Amygdala (tissue), 56 donors: ENCODE data around the gene CELF1.

ENCODE experiments used
- DNase-seq, 56 donors: peaks; one replicate each; lab custom pipeline; 2025; lab: John Stamatoyannopoulos, UW

CELF1 gene

DNA sequence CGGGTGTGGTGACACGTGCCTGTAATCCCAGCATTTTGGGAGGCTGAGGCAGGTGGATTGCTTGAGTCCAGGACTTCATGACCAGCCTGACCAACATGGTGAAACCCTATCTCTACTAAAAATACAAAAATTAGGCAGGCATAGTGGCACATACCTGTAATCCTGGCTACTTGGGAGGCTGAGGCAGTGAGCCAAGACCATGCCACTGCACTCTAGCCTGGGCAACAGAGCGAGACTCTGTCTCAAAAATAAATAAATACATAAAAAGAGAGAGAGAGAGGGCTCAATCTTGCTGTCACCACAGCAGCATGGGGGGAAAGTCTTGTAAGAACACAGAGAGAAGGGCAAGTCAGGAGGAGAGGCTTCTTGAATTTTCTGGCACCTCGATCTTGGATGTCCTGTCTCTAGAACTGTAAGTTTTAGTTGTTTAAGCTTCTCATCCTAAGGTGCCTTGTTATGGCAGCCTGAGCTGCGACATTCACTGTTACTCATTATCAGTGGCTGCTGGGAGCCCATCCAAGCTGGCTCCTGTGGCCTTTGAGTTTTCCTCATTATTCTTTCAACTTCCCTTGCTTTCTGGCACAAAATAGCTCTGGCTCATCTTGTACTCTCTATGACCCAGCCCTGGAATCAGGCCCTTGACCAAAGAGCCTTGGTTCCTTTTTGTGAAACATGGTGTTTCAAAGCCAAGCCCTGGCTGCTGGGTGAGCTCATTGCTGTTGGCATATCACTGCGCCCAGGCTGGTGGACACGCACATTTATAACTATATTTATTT is 118.7 kb downstream of the CELF1 start:
- DNase-seq = peak in 9 of 56 donors; percentile 13 to 43 (median 34)

DNA sequence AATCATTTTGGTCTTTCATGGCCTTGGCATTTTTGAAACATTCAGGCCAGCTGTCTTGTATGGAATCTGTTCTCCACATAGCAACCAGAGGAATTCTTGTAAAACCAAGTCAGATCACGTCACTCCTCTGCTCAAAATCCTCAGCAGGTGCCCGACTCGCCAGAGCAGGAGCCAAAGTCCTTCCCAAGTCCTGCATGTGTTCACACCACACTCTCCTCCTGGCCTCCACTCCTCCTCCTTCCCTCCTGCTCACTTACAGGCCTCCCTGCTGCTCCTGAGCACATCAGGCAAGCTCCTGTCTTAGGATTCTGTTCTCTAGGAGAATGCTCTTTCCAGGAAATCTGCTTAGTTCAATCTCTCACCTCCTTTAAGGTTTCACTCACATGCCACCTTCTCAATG is 119.8 kb downstream of the CELF1 start:
- no peak for DNase-seq

DNA sequence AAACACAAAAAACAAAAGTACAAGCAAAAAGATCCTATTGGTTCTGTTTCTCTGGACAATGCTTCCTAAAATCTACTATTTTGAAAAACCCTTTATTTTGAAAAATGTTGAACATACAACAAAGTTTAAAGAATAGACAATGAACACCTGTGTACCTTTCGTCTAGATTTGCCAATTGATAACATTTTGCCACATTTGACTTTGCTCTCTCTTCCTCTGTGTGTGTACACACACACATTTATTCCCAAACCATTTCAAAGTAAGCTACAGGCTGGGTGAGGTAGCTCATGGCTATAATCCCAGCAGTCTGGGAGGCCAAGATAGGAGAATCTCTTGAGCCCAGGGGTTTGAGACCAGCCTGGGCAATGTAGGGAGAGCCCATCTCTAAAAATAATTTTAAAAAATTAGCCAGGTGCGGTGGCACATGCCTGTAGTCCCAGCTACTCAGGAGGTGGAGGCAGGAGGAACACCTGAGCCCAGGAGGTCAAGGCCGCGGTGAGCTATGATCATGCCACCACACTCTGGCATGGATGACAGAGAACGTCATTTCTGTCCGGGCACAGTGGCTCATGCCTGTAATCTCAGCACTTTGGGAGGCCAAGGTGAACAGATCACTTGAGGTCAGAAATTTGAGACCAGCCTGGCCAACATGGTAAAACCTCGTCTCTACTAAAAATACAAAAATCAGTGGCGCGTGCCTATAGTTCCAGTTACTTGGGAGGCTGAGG is 121.4 kb downstream of the CELF1 start:
- DNase-seq = no peak

DNA sequence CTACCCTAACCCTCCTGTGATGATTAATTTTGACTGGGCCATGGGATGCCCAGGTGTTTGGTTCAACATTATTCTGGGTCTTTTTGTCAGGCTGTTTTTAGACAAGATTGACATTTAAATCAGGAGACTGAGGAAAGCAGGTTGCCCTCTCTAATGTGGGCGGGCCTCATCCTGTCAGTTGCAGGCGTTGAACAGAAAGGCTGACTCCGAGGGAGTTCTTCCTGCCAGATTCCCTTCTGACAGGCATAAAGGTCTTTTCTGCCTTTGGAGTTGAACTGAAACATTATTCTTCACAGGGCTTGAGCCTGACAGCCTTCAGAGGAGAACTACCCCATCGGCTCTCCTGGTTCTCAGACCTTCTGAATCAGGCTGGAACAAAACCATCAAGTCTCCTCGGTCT is 122.4 kb downstream of the CELF1 start:
- no peak for DNase-seq

DNA sequence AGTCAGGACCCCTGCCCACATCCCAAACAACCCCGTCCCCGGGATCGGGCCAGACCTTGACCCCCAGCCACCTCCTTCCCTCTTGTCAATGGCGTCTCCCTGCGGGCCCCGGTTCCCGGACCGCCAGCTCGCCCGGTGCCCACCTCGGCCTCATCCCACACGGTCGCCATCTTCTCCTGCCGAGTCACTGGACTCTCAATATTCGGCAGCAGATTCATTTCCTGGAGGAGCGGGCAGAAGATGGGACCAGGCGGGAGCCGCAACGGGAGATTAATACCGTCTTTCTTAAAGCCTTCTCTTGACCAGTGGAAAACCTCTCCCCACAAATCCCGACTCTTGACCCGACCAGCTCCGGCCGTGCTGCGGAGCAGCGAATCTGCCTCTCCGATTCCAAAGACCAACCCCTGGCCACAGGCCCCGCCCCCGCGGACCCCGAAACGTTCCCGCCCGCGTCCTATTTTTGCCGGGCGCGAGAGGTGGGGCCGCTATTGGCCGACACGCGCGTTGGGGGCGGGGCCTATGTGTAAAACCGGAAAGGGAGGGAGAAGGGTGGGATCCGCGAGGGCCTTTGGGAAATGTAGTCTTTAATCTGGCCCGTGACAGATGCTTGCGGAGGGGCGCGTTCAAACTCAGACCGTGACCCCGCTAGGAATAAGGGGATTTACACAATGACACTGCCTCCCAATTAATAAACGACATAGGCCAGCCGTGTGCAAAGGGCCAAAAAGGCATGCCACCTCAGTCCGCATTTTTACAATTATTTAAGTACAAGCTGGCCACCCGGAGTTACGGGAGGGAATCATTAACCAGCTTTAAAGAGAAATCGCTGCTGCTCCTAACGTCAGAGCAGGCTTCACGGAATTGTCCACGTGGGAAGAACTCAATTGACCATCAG is 126.6 kb downstream of the CELF1 start, which contains the start of gene PSMC3:
Gene PSMC3 (minus strand): TSS at position 378 of the 895 bp plus-strand sequence. CDS start 160 bp downstream, at position 218.
- peak; percentile 83 to 98 (median 95) for DNase-seq

DNA sequence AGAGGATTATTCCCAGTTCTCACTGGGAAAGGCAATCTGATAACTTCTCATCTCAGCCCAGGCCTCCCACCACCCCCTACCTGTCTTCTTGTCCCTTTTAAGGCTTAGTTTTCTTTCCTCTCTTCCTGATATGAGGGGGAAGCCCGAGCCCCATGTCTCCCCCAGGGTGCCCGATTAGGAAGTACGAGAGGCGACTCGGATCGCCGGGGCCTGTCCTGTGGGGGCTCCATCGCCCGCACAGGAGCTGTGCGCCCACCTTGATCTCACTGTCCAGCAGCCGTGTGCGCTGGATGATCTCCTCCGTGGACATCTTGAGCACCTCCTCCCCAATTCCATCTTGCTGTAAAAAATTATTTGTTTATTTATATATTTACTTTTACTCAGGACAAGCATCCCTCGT is 127.3 kb downstream of the CELF1 start:
- no peak for DNase-seq

DNA sequence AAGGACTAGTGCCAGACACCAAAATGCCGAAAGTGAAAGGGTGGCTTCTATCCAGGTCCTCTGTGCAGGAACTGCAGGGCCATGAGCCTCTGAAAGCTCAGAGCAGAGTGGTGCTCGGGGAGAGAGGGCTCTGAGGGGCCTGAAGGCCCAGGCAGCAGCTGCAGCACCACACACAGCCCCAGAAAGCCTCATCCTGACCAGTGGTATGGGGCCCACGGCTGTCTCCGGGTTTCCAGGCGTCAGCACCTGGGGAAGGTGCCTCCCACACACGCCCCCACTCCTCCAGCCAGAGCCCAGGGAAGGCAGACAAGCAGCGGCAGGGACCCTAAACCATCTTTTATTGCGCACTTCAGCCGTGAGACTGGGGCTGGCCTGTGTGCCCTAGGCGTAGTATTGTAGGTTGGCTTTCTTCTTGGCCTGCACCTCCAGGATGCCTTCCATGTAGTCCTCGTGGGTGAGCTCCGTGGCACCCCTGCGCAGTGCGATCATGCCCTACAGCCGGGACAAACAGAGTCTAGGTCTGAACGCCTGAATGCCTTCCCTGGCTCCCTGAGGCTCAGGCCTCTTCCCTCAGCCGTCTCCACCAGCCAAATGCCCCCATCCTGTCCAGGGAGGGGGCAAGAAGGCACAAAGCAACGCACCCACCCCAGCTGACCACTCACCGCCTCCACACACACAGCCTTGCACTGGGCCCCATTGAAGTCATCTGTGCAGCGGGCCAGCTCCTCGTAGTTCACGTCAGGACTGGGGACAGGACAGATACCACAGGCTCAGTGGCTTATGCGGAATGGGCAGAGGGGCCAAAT is 134.3 kb downstream of the CELF1 start:
- DNase-seq = no peak

DNA sequence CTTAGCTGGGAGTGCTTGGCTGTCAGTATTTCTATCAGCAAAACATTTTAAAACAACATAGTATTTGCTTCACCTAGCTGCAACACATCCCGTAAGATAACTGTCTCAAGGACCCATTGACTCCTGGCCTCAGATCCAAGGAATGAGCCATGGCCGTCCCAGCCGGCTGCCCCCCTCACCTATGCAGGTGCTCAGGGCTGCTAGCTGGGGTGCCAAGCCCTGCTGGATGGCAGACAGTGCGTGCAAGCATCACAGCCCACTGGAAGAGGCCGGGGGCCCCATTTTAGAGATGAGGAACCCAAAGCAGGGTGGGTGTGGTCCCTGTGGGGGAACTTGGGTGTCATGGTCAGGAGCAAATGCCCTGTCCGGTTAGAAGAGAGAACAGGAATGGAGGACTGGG is 135.2 kb downstream of the CELF1 start:
- no peak for DNase-seq

DNA sequence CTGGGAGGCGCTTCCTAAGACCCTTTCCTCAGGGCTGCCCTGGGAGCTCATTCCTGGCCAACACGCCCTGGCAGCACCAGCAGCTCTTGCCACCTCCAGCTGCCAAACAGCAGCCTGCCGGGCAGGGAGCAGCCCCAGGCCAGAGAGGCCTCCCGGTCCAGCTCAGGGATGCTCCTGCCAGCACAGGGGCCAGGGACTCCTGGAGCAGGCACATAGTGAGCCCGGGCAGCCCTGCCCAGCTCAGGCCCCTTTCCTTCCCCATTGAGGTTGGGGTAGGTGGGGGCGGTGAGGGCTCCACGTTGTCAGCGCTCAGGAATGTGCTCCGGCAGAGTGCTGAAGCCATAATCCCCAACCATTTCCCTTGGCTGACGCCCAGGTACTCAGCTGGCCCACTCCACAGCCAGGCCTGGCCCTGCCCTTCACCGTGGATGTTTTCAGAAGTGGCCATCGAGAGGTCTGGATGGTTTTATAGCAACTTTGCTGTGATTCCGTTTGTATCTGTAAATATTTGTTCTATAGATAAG is 136.9 kb downstream of the CELF1 start:
- peak in 2 of 56 donors; percentile 21 to 26 for DNase-seq
